ENCODE data around the gene TLE5.

TLE5 gene

DNA sequence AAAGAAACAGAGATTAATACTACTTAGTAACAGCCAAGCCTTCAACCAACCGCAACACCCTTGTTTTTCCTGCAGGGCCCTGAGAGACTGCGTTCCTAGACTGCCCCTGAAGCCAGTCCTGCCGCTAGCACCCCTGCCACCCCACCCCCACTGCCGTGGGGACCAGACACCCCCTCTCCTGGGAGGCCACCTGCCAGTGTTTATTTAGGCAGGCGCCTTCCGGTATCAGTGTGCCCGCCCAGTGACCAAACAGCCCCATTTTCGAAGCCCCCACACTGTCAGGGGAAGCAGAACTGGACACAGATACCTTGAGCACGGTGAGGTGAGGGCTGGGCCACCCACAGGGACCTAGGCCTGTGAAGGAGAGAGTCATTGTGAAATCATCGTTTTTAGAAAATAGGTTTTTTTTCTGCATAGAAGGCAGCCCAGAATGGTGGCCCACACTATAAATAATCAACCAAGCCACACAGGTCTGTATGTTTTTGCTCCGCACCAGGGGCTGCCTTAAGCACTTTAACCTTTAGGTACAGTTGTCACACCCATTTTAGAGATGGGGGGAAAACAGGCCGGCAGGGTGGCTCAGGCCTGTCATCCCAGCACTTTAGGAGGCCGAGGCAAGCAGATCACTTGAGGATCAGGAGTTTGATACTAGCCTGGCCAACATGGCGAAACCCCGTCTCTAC, 3.5 kb upstream of the TLE5 start:
- Histone ChIP-seq H3K4me2 (peak overlapping the region; percentile 87), H3K4me3 (0 out of 2 replicates have a peak overlapping the region, but pooled peaks have one; percentile 26), H4K20me1 (peaks cover 4% of the 10 kb centered on the region), H3K27ac (peak overlapping the region; percentile 78), H3K4me1 (peaks cover 59% of the 10 kb centered on the region), H3K9ac (peak overlapping the region; percentile 64), H3K27me3 (no peaks in the 10 kb centered on the region), H3K9me3 (no peaks in the 10 kb centered on the region), H3K36me3 (no peaks in the 10 kb centered on the region)
- TF ChIP-seq Cebpa-rat (IDR thresholded peaks at IDR 0.05) = peak; percentile 38; the same call in 1 of the 2 replicates

DNA sequence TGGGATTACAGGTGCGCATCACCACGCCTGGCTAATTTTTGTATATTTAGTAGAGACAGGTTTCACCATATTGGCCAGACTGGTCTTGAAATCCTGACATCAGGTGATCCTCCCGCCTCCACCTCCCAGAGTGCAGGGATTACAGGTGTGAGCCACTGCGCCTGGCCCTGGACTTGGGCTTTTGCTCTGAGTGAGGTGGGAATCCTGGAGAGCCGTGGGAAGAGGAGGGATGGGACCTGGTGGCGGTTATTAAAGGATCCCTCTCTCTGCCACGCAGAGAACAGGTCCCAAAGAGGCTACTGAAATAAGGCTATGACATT, 1.7 kb upstream of the TLE5 start:
- Histone ChIP-seq H3K4me1 (peaks cover 77% of the 10 kb centered on the region), H3K4me3 (no peak overlapping the region), H3K36me3 (peaks cover 11% of the 10 kb centered on the region)

DNA sequence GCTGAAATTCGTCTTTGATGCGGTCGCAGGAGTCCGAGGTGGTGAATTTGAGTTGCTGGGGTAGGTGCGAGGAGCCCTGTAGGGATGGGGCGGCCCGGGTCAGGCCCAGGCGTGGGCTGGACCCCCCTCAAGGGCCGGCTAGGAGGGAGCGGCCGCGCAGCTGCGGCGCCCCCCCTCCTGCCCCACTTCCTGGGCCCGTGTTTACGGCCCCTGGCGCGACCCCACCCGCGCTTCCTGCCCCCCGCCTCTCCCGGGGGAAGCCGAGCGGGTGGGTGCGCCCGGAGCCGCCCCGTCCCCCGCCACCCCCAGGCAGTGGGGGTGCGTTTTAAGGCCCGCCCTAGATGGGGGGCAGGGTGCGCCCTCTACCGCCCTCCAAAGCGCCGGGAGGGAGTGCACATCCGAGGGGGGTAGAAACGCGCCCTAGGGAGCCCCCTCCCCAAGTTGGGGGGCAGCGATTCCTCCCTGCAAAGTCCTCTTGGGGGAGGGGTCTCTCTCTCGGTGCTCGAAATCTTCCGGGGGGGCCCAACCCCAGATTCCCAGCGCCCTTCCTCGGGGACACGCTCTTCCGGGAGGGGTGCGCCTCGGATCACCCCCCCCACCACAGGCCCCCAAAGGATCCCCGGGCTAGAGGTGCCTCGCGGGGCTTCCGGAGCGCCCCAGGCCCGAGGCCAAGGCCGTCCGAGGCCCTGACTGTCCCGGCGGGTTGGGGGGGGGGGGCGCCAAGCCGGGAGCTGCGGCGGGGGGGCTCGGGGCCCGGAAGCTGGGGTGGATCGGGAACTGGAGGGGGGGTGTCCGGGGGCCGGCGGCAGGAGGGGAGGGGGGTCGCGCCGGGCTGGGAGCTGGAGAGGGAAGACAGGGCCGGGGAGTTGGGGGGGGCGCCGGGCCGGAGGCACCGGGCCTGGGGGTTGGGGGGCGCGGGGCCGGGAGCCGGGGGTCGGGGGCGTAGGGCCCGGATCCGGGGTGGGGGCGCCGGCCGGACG, 823 bp downstream of the TLE5 start:
- Histone ChIP-seq H3K27ac (peak overlapping the region; percentile 94), H3K9me3 (no peaks in the 10 kb centered on the region), H3K4me1 (peaks cover 83% of the 10 kb centered on the region), H3K4me2 (peak overlapping the region; percentile 91), H4K20me1 (peaks cover 47% of the 10 kb centered on the region), H3K9ac (peak overlapping the region; percentile 91), H3K4me3 (peak overlapping the region; percentile 83), H3K27me3 (no peaks in the 10 kb centered on the region), H3K36me3 (peaks cover 36% of the 10 kb centered on the region)
- TF ChIP-seq Cebpa-rat (IDR thresholded peaks at IDR 0.05) = no peak

More for the DNA sequence above, 1.7 kb upstream of the TLE5 start:
- no peak for TF ChIP-seq Cebpa-rat (IDR thresholded peaks at IDR 0.05)
- Histone ChIP-seq H3K9me3 (no peaks in the 10 kb centered on the region), H3K27ac (peak overlapping the region; percentile 85; the same call in 1 of the 2 replicates), H3K4me2 (peak overlapping the region; percentile 87), H3K9ac (no peak overlapping the region; the same call in 1 of the 2 replicates), H4K20me1 (peaks cover 22% of the 10 kb centered on the region), H3K27me3 (no peaks in the 10 kb centered on the region)

DNA sequence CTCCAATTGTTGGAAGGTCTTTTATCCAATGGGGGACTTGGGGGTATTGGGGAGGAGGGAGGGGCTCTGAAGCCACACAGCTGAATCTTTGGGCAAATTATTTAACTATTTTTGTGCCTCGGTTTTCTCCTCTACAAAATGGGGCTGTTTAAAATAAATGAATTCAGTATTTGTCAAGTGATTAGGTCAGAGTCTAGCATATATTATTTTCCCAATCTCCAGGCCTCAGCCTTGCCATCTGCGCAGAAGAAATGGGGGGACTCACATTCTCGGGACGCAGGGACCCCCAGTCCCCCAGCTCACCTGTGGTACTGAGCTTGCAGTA, 1.5 kb downstream of the TLE5 start:
- no peaks in the 10 kb centered on the region for H3K27me3 ChIP-seq
- H3K4me3 ChIP-seq = peak overlapping the region; percentile 83
- H3K9ac ChIP-seq = peak overlapping the region; percentile 91
- peak overlapping the region; percentile 91 for H3K4me2 ChIP-seq
- H3K4me1 ChIP-seq = peaks cover 80% of the 10 kb centered on the region
- TF ChIP-seq Cebpa-rat (IDR thresholded peaks at IDR 0.05) = no peak
- H3K27ac ChIP-seq = peak overlapping the region; percentile 94
- peaks cover 50% of the 10 kb centered on the region for H4K20me1 ChIP-seq
- peaks cover 39% of the 10 kb centered on the region for H3K36me3 ChIP-seq
- H3K9me3 ChIP-seq = no peaks in the 10 kb centered on the region

DNA sequence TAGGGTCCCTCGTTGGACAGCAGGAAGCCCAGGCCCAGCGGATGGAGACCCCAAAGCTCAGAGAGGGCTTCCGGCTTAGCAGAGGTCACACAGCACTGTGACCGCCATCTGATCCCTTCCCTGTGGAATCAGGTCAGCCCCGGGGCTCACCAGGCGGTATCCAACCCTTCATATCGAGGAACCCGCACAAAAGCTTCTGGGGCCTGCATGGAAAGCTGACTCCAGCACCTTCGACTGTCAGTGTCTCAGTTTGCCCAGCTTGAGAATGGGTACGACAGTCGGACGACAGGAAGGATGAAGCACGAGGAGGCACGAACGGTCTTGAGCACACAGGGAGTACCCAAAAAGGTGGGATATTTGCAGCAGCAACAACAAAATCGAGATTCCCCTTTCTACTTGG, 2.6 kb downstream of the TLE5 start:
- Histone ChIP-seq H3K4me3 (peak overlapping the region; percentile 83), H3K4me1 (peaks cover 80% of the 10 kb centered on the region), H3K27ac (no peak overlapping the region), H3K4me2 (peak overlapping the region; percentile 91), H3K9ac (peak overlapping the region; percentile 66; the same call in 1 of the 2 replicates), H4K20me1 (peaks cover 62% of the 10 kb centered on the region), H3K36me3 (peaks cover 51% of the 10 kb centered on the region), H3K9me3 (no peaks in the 10 kb centered on the region), H3K27me3 (no peaks in the 10 kb centered on the region)
- TF ChIP-seq Cebpa-rat (IDR thresholded peaks at IDR 0.05) = no peak

DNA sequence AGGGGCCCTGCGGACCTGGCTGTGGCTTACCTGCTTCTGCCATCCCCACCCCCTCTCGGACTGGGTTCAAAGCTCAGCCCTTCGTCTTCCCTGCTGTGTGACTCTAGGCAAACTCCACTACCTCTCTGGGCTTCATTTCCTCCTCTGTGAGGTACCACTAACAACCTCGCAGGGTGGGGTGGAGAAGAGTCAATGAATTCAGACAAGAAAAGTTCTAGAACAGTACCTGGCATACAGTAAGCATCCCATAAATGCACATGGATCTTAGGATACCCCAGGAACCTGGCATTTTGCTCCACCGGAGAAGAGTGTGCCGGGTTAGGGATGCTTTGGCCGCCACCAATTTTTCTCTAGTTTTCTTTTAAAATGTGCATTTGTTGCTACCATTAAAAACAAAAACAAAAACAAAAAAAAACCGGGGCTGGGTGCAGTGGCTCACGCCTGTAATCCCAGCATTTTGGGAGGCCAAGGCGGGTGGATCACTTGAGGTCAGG, 3.4 kb downstream of the TLE5 start:
- Histone ChIP-seq H3K4me1 (peaks cover 79% of the 10 kb centered on the region), H3K27me3 (no peaks in the 10 kb centered on the region), H4K20me1 (peaks cover 70% of the 10 kb centered on the region), H3K4me2 (peak overlapping the region; percentile 91), H3K4me3 (peak overlapping the region; percentile 34; the same call in 1 of the 2 replicates), H3K36me3 (peaks cover 59% of the 10 kb centered on the region), H3K9me3 (no peaks in the 10 kb centered on the region), H3K27ac (peak overlapping the region; percentile 38), H3K9ac (peak overlapping the region; percentile 66; the same call in 1 of the 2 replicates)
- no peak for TF ChIP-seq Cebpa-rat (IDR thresholded peaks at IDR 0.05)

DNA sequence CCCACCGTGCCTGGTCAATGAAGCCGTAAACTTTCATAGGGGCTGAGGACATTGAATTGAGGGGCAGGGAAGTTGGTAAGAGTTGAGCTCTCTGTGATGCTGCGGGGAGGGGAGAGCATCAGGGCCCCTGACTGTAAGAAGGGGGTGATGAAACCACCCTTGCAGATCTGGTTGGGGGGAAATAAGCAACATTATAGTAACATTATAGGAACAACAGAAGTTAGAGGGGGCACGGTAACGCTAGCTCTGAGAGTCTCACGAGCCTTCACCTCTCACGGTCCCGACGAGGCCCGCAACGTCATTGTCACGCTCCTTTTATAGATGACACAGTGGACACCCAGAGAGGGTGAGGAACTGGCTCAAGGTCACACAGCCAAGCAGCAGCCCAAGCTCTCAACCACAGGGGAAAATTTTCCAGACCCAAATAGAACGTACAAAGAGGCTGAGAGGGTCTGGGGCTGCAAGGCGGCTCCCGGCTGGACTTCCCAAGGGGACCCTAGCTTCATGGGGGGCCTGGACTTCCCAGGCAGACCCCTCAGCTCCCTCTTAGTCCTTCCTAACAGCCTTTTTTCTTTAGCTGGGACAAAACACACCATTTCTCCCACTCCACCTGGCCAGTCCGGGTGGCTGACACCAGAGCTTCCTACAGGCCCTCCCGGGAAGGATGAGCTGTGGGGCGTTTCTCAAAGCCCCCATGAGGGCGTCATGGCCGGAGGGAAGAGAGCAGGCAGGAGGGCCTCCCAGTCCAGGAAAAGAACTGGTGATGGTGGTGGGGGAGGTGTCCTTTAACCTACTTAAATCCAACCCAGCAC, 4.1 kb downstream of the TLE5 start:
- H3K27me3 ChIP-seq = no peaks in the 10 kb centered on the region
- H3K4me3 ChIP-seq = peak overlapping the region; percentile 34; the same call in 1 of the 2 replicates
- H3K4me1 ChIP-seq = peaks cover 79% of the 10 kb centered on the region
- H3K36me3 ChIP-seq = peaks cover 65% of the 10 kb centered on the region
- no peaks in the 10 kb centered on the region for H3K9me3 ChIP-seq
- H3K27ac ChIP-seq = peak overlapping the region; percentile 38
- H4K20me1 ChIP-seq = peaks cover 76% of the 10 kb centered on the region
- TF ChIP-seq Cebpa-rat (IDR thresholded peaks at IDR 0.05) = no peak
- H3K9ac ChIP-seq = peak overlapping the region; percentile 66
- H3K4me2 ChIP-seq = peak overlapping the region; percentile 91

DNA sequence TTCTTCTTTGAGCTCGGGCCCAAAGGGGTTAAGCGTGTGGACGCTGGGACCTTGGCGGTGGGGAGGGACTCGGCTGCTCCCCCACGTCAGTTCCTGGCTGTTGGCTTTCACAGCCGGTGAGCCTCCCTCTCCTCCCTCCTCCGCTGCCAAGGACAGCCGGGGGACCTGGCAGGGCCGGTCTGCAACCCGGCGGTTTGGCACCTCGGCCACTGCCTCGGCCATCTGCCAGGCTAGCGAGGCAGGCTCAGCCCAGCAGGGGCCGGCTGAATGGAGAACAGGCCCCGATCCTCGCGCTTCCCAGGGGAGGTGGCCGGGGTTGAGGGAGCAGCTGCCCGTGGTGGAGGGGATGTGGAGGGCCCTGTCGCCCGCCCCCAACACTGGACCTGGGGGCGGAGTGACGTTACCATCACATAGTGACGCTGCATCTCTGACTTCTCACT, 5.0 kb downstream of the TLE5 start:
- peaks cover 79% of the 10 kb centered on the region for H3K4me1 ChIP-seq
- H3K4me3 ChIP-seq = peak overlapping the region; percentile 29; the same call in 1 of the 2 replicates
- peaks cover 75% of the 10 kb centered on the region for H3K36me3 ChIP-seq
- peaks cover 84% of the 10 kb centered on the region for H4K20me1 ChIP-seq
- H3K9ac ChIP-seq = peak overlapping the region; percentile 66
- H3K27ac ChIP-seq = peak overlapping the region; percentile 69
- H3K27me3 ChIP-seq = no peaks in the 10 kb centered on the region
- no peaks in the 10 kb centered on the region for H3K9me3 ChIP-seq
- H3K4me2 ChIP-seq = peak overlapping the region; percentile 91
- no peak for TF ChIP-seq Cebpa-rat (IDR thresholded peaks at IDR 0.05)
